OCI-LY3 (cell line): ENCODE data around the gene TECTA.

Source experiments
- CTCF ChIP-seq: fragments of 200-600, 300-600 bp; sonication (generic); IDR thresholded peaks from 2 replicates; pipeline ENCODE4 v1.5.1; 2014; ENCODE audit warnings: antibody characterized with exemption, low read length, low read depth
- EZH2phosphoT487 ChIP-seq: fragments of 200-600 bp; shearing (Covaris generic); IDR thresholded peaks from 2 replicates; pipeline ENCODE4 v1.6.1; 2018; ENCODE audit warnings: antibody characterized with exemption, mixed run types, low read depth

DNA sequence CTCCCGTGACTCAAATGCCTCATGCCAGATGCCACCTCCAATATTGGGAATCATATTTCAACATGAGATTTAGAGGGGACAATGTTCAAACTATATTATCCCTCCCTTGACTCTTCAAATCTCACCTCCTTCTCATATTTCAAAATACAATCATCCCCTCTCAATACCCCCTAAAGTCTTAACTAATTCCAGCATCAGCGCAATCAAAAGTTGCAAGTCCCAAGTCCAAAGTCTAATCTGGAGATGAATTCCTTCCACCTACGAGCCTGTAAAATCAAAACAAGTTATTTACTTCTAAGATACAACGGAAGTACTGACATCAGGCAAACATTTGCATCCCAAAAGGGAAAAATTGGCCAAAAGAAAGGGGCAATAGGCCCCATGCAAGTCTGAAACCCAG lies 124.3 kb downstream of the TECTA start:
- TF ChIP-seq CTCF (no peak), EZH2phosphoT487 (no peak)
